Fibroblast of peridontal ligament (primary cell): ENCODE data around the gene GPX7.

Source experiments
- DNase-seq: peaks from one replicate; pipeline ENCODE4 v3.0.0-alpha.2; 2010; ENCODE audit errors: extremely low read depth

GPX7 gene

GRCh38 chr1:52629325-52629643 is 27.1 kb downstream of the GPX7 start:
- peak; percentile 9 for DNase-seq

DNA sequence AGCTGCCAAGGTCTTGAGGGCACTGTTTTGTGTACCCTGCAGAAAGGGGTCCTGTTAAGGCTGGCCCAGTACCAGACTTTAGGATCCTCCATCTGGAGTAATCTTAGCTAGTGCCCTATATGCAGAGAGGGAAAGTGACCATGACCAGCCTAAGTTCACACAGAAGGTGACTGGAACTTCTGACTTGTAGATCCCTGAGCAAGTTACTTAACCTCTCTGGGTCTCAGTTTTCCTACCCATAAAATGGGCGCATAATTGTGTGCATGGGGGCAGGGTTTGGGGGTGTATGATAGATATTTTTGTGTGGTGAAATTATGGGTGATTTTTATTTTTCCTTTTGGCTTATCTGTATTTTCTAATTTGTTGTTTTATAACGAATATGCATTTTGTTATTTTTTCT is 27.5 kb downstream of the GPX7 start:
- no peak for DNase-seq

DNA sequence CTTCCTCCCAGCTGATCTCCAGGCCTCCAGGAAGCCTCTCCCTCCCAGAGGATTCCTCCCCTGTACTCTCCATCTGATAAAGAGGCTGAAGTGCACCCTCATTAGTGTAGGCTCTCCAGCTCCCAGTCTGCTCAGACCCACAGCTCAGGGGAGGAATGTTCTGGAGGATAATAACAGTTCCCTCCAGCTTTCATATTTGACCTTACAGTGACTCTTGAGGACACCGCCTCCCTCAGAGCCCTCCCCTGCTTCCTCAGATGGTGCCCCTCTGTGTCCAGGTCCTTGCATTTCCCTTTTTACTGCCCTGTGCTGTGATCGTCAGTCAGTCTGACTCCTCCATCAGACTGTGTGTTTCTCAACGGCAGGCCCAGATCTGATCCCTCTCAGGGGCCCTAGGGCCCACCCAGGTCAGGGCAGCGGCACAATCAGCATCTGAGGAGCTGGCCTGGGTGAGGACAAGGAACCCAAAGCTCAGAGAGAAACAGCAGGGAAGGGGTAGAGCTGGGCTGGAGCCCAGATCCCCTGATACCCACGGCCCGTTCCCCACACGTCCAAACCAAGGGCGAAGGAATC is 29.7 kb downstream of the GPX7 start:
- no peak for DNase-seq

DNA sequence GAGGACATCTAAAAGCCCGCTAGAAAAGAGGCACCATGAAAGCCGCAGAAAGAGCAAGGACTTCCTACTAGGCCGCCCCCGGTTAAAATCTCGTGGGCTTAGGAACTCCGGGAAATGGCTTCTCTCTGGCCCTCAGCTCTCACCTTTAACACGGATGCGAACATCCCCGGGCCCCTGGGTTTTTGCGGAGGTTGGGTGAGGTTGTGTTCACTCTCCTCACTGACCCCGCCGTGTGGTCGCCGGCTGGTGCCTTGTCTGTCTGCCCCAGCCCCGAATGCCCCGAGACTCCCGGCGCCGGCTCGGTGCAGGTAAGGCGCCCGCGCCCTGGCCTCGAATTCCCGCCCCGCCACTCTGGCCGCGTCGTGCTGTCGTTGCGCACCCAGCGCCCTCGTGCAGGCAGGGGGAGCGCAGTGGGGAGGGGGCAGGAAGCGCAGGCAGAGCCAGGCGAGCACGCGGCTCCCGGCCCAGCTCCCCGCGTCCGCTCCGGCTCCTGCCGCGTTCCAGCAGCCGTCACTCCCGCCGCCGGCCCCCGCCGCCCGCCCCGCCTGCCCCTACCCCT is 30.6 kb downstream of the GPX7 start, which contains the start of gene SHISAL2A:
Gene SHISAL2A (plus strand): TSS at position 437 of the 559 bp plus-strand sequence. CDS start 326 bp downstream, outside the sequence.
- no peak for DNase-seq

DNA sequence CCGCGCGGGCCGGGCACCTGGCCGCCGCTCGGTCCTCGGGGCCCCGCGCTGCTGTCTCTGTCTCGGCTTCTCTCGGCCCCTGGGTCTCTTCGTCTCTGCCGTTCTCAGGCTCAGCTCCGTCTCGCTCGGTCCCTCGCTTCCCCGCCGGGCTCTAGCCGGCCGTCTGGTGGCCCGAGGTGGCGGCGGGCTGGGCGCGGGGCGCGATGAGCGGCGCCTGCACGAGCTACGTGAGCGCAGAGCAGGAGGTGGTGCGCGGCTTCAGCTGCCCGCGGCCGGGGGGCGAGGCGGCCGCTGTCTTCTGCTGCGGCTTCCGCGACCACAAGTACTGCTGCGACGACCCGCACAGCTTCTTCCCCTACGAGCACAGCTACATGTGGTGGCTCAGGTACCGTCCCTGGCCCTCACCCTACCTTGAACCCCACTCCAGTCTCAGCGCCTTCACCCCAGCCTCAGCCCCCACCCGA is 31.2 kb downstream of the GPX7 start:
- DNase-seq: no peak

DNA sequence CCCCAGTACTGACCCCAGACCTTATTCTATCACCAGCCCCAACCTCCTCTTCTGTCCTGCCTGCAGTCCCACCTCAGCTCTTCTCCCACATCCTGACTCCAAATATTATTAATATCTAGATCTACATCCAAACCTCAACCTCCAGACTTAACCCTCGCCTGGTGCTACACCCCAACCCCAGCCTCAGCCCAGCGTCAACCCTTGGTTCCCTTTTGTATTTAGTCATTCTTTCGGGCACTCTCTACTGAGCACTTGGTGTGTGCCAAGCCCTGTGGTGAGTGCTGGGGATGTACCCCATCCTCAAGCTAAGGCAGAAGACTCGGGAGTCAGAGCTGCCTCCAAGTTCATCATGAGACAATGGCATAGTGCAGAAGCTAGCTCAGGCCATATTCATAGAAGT is 31.9 kb downstream of the GPX7 start:
- DNase-seq: no peak

DNA sequence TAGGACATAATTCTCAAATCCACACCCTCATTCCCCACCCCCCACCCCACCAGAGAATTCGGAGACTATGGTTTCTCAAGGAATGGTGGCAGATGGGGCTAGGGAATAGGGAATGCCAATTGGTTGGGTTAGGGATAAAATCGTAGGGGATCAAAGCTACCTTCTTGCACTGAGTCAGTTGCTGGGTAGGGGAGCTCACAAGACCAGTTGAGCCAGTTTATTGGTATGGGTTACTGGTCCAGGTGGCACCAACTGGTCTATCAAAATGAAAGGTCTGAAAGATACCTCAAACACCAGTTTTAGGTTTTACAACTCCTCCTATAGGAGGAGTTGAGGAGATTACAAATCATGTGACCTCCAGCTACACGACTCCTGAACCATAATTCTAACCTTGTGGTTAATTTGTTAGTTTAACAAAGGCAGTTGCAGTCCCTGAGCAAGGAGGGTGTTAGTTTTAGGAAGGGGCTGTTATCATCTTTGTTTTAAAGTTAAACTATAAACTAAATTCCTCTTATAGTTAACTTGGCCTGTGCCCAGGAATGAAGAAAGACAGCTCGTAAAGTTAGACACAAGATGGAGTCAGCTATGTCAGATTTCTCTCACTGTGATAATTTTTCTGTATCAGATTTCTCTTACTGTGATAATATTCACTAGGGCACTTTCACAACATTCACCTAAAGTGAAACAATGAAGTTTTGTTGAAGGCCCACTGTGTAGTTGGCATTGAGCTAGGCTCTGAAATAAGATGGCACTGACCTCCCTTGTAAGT is 33.3 kb downstream of the GPX7 start:
- no peak for DNase-seq

- DNase-seq: no peak
These were observed 34.8 kb downstream of the GPX7 start for GRCh38 chr1:52636721-52637695.

DNA sequence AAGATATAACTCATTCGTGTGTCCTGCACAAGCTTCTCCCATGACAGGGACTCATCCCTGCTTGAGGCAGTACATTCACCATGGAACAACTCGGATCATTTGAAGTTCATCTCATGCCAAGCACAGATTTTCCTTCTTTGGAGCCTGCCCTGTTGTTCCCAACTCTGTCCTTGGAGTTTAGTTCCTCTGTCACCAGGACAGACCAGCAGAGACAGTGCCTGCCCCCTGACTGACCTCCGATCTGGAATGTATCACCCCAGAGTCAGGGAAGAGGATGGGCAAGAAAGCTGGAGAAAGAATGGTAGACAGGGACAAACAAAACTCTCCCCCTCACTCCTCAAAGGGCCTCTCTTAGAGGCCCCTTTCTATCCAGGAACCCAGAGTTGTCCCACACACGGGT is 35.8 kb downstream of the GPX7 start:
- DNase-seq: no peak

- DNase-seq: no peak
These were observed 38.5 kb downstream of the GPX7 start for GRCh38 chr1:52640697-52641096.

DNA sequence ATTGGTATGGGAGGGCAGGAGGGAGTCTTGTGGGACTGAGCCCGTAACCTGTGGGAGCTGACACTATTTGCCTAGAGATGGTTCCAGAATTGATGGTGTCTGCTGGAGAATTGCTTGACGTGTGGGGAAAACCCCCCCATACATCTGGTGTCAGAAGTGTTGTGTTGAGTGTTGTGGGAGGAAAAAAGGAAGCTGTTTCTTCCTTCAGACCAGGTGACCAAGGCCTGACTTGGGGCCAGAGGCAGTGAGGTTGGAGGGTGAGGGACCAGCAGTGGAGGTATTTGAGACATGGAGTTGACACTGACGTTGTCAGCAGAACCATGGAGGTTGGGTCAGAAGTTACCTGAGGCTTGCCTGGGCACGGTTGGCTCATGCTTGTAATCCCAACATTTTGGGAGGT is 39.1 kb downstream of the GPX7 start:
- no peak for DNase-seq

DNA sequence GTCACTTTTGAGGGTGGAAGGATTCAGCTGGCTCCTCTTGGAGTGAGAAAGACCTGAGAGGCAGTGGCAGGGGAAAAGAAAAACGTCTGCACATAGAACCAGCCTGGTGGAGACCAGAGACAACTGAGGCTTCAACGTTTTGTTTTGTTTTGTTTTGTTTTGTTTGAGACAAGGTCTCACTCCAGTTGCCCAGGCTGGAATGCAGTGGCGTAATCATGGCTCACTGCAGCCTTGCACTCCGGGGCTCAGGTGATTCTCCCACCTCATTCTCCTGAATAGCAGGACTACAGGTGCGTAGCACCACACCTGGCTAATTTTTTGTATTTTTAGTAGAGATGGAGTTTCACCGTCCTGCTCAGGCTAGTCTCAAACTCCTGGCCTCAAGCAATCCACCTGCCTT is 43.1 kb downstream of the GPX7 start:
- no peak for DNase-seq

GRCh38 chr1:52651904-52652303 is 49.7 kb downstream of the GPX7 start:
- no peak for DNase-seq

DNA sequence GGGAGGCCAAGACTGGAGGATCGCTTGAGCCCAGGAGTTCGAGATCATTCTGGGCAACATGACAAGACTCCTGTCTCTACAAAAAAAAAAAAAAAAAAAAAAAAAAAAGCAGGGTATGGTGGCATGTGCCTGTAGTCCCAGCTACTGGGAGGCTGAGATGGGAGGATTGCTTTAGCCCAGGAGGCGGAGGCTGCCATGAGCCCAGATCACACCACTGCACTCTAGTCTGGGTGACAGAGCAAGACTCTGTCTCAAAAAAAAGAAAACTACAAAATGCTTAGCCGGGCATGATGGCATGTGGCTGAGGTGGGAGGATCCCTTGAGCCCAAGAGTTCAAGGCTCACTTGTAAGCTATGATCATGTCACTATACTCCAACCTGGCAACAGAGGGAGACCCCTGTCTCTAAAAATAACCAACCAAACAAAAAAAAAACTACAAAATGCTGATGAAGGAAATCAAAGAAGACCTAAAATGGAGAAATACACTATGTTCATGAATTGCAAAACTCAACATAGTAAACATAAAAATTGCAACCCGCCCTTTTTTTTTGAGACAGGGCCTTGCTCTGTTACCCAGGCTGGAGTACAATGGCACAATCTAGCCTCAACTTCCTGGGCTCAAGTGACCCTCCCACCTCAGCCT is 51.2 kb downstream of the GPX7 start:
- DNase-seq: no peak

DNA sequence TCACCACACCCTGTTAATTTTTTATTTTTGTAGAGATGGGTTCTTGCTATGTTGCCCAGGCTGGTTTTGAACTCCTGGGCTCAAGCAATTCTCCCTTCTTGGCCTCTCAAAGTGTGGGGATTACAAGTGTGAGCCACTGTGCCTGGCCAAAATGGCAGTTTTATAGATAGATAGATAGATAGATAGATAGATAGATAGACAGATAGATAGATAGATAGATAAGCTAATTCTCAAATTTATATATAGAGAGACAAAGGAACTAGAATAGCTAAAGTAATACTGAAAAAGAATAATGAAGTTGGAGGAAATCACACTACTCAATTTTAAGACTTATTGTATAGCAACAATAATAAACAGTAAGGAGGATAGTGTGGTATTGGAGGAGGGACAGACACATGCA is 51.9 kb downstream of the GPX7 start:
- no peak for DNase-seq

DNA sequence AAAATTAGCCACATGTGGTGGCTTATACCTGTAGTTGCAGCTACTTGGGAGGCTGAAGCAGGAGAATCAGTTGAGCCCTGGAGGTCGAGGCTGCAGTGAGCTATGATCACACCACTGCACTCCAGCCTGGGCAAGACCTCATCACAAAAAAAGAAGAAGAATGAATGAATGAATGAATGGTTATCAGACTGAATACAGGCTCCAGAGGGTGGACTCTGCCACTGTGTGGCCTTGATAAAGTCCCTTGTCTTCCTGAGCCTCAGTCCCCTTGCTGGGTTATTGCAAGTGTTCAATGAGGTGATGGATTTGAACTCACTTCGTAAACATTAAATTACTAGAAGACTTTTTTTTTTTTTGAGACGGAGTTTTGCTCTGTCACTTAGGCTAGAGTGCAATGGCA is 55.5 kb downstream of the GPX7 start:
- DNase-seq: no peak
